Ishikawa (cell line): ENCODE results near the gene ZBTB38.

Experiments
- CEBPB ChIP-seq: IDR thresholded peaks from 2 replicates; pipeline ENCODE4 v1.6.1; 2012
- CREB1 ChIP-seq: IDR thresholded peaks from 2 replicates; pipeline ENCODE4 v1.6.1; 2012; ENCODE audit warnings: low read depth
- EGR1 ChIP-seq: IDR thresholded peaks from 2 replicates; pipeline ENCODE4 v1.6.1; 2012
- EP300 ChIP-seq: IDR thresholded peaks from 2 replicates; pipeline ENCODE4 v1.6.1; 2012; ENCODE audit warnings: borderline replicate concordance
- FOXM1 ChIP-seq: IDR thresholded peaks from 2 replicates; pipeline ENCODE4 v1.6.1; 2012; ENCODE audit warnings: low read depth, borderline replicate concordance
- MAX ChIP-seq: IDR thresholded peaks from 2 replicates; pipeline ENCODE4 v1.6.1; 2012
- NFIC ChIP-seq: IDR thresholded peaks from 2 replicates; pipeline ENCODE4 v1.6.1; 2012
- RAD21 ChIP-seq: IDR thresholded peaks from 2 replicates; pipeline ENCODE4 v1.6.1; 2012; ENCODE audit warnings: low read depth
- REST ChIP-seq: IDR thresholded peaks from 2 replicates; pipeline ENCODE4 v1.6.1; 2012; ENCODE audit warnings: low read depth, mild to moderate bottlenecking
- TAF1 ChIP-seq: IDR thresholded peaks from 2 replicates; pipeline ENCODE4 v1.6.1; 2012; ENCODE audit warnings: low read depth, mild to moderate bottlenecking
- TCF12 ChIP-seq: IDR thresholded peaks from 2 replicates; pipeline ENCODE4 v1.6.1; 2012; ENCODE audit warnings: low read depth
- TEAD4 ChIP-seq: IDR thresholded peaks from 2 replicates; pipeline ENCODE4 v1.6.1; 2012
- USF1 ChIP-seq: IDR thresholded peaks from 2 replicates; pipeline ENCODE4 v1.6.1; 2012
- YY1 ChIP-seq: IDR thresholded peaks from 2 replicates; pipeline ENCODE4 v1.6.1; 2012; ENCODE audit warnings: low read depth
- ZBTB7A ChIP-seq: IDR thresholded peaks from 2 replicates; pipeline ENCODE4 v1.6.1; 2012; ENCODE audit warnings: low read depth

The ZBTB38 gene

GRCh38 chr3:141391298-141391990 is 23.1 kb downstream of the ZBTB38 start:
- no peak for TF ChIP-seq MAX
- no peak for TF ChIP-seq TEAD4
- no peak for TF ChIP-seq CREB1
- TF ChIP-seq EP300, result no peak
- TF ChIP-seq YY1, result no peak

- no peak for TF ChIP-seq NFIC
- TF ChIP-seq YY1, result no peak
- TF ChIP-seq TEAD4, result no peak
- TF ChIP-seq EGR1, result no peak
- no peak for TF ChIP-seq FOXM1
- TF ChIP-seq REST, result no peak
- no peak for TF ChIP-seq TCF12
- TF ChIP-seq USF1, result no peak
- no peak for TF ChIP-seq CEBPB
- no peak for TF ChIP-seq CREB1
- no peak for TF ChIP-seq TAF1
Measured at GRCh38 chr3:141391991-141392316, 23.6 kb downstream of the ZBTB38 start.

GRCh38 chr3:141392416-141392815 is 24.1 kb downstream of the ZBTB38 start:
- no peak for TF ChIP-seq NFIC
- TF ChIP-seq REST, result no peak
- no peak for TF ChIP-seq CREB1
- no peak for TF ChIP-seq MAX
- TF ChIP-seq TCF12, result no peak
- no peak for TF ChIP-seq FOXM1
- no peak for TF ChIP-seq USF1
- no peak for TF ChIP-seq EGR1
- no peak for TF ChIP-seq YY1
- no peak for TF ChIP-seq TAF1
- no peak for TF ChIP-seq CEBPB
- no peak for TF ChIP-seq ZBTB7A
- no peak for TF ChIP-seq RAD21
- TF ChIP-seq TEAD4, result no peak
- TF ChIP-seq EP300, result no peak

- 0 out of 2 replicates have a peak, but pooled peaks have one; percentile 7 for TF ChIP-seq NFIC
- no peak for TF ChIP-seq CEBPB
Measured at GRCh38 chr3:141392897-141393734, 24.8 kb downstream of the ZBTB38 start.

- TF ChIP-seq CEBPB, result no peak
- TF ChIP-seq CREB1, result no peak
- no peak for TF ChIP-seq TEAD4
- TF ChIP-seq TAF1, result no peak
- no peak for TF ChIP-seq TCF12
- no peak for TF ChIP-seq RAD21
- TF ChIP-seq MAX, result no peak
- no peak for TF ChIP-seq USF1
- no peak for TF ChIP-seq EGR1
- no peak for TF ChIP-seq EP300
- no peak for TF ChIP-seq REST
Measured at GRCh38 chr3:141393735-141394076, 25.4 kb downstream of the ZBTB38 start.
